ENCODE measurements around the gene TBPL2.

The TBPL2 gene

DNA sequence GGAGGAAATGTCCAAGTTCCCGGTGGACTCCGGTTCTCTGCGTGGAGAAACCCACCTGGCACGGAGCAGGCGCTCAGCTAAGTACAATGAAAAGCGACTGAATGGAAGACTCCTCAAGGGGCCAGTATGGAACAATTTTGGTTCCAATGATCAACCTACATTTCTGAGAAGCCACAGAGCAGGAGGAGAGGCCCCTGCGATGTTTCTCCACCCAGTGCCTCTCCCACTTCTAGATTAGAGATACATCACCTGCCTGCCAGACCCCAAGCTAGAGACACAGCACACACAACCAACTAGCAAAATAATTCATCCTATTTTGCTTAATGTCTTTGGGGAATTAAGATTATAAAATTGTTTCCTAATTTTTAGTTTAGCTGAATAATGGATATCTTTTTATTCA, 67.6 kb downstream of the TBPL2 start:
- no peak for ATAC-seq
- TF ChIP-seq ZFP30 (CRISPR knock-in tag; IDR thresholded peaks at IDR 0.05) (no peak), ZNF8 (CRISPR knock-in tag; IDR thresholded peaks at IDR 0.05) (no peak), CSDC2 (CRISPR knock-in tag; IDR thresholded peaks at IDR 0.05) (no peak), PPARA (CRISPR knock-in tag; IDR thresholded peaks at IDR 0.05; ENCODE audit: borderline replicate concordance) (no peak), CSRNP3 (CRISPR knock-in tag; IDR thresholded peaks at IDR 0.05) (no peak)
- TF ChIP-seq, protein P1, sequence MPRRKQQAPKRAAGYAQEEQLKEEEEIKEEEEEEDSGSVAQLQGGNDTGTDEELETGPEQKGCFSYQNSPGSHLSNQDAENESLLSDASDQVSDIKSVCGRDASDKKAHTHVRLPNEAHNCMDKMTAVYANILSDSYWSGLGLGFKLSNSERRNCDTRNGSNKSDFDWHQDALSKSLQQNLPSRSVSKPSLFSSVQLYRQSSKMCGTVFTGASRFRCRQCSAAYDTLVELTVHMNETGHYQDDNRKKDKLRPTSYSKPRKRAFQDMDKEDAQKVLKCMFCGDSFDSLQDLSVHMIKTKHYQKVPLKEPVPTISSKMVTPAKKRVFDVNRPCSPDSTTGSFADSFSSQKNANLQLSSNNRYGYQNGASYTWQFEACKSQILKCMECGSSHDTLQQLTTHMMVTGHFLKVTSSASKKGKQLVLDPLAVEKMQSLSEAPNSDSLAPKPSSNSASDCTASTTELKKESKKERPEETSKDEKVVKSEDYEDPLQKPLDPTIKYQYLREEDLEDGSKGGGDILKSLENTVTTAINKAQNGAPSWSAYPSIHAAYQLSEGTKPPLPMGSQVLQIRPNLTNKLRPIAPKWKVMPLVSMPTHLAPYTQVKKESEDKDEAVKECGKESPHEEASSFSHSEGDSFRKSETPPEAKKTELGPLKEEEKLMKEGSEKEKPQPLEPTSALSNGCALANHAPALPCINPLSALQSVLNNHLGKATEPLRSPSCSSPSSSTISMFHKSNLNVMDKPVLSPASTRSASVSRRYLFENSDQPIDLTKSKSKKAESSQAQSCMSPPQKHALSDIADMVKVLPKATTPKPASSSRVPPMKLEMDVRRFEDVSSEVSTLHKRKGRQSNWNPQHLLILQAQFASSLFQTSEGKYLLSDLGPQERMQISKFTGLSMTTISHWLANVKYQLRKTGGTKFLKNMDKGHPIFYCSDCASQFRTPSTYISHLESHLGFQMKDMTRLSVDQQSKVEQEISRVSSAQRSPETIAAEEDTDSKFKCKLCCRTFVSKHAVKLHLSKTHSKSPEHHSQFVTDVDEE (CRISPR knock-in tag; IDR thresholded peaks at IDR 0.05): no peak

DNA sequence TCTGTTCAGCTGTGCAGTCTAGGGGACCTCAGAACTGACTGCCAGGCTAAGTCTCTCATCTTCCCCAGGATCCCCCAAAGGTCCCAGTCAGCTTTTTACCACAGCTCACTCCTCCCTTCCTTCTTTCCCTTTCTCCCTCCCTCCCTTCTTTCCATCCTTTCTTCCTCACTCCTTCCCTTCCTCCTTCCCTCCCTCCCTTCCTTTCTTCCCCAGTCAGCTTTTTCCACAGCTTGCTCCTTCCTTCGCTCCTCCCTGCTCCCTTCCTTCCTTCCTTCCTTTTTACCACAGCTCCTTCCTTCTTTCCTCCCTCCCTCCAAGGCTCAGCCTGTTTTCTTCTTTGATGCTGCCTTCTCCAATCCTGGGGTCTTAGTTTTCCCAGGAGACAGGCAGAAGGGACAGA, 68.0 kb downstream of the TBPL2 start:
- TF ChIP-seq ZNF565 (CRISPR knock-in tag; conservative IDR thresholded peaks at IDR 0.05; ENCODE audit: low read depth): no peak
- ATAC-seq: no peak

GRCh38 chr14:55370883-55371455, 69.4 kb downstream of the TBPL2 start:
- no peak for ATAC-seq
- TF ChIP-seq TOX (CRISPR knock-in tag; IDR thresholded peaks at IDR 0.05; ENCODE audit: borderline replicate concordance): no peak
- no peak for TF ChIP-seq ZNF70 (CRISPR knock-in tag; IDR thresholded peaks at IDR 0.05)
- TF ChIP-seq ISL1 (CRISPR knock-in tag; IDR thresholded peaks at IDR 0.05): no peak
- TF ChIP-seq BACH2 (CRISPR knock-in tag; IDR thresholded peaks at IDR 0.05; ENCODE audit: borderline replicate concordance): no peak
- TF ChIP-seq ZFP3 (CRISPR knock-in tag; IDR thresholded peaks at IDR 0.05): no peak
- TF ChIP-seq ZNF565 (CRISPR knock-in tag; conservative IDR thresholded peaks at IDR 0.05; ENCODE audit: low read depth): no peak
- TF ChIP-seq, protein P1 (CRISPR knock-in tag; IDR thresholded peaks at IDR 0.05): no peak
- no peak for TF ChIP-seq ESRRG (CRISPR knock-in tag; IDR thresholded peaks at IDR 0.05)
- TF ChIP-seq, protein P2, sequence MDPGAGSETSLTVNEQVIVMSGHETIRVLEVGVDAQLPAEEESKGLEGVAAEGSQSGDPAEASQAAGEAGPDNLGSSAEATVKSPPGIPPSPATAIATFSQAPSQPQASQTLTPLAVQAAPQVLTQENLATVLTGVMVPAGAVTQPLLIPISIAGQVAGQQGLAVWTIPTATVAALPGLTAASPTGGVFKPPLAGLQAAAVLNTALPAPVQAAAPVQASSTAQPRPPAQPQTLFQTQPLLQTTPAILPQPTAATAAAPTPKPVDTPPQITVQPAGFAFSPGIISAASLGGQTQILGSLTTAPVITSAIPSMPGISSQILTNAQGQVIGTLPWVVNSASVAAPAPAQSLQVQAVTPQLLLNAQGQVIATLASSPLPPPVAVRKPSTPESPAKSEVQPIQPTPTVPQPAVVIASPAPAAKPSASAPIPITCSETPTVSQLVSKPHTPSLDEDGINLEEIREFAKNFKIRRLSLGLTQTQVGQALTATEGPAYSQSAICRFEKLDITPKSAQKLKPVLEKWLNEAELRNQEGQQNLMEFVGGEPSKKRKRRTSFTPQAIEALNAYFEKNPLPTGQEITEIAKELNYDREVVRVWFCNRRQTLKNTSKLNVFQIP (CRISPR knock-in tag; IDR thresholded peaks at IDR 0.05; ENCODE audit: borderline replicate concordance, low read depth): no peak
- no peak for TF ChIP-seq GLIS3 (CRISPR knock-in tag; IDR thresholded peaks at IDR 0.05)
- TF ChIP-seq, protein P3, sequence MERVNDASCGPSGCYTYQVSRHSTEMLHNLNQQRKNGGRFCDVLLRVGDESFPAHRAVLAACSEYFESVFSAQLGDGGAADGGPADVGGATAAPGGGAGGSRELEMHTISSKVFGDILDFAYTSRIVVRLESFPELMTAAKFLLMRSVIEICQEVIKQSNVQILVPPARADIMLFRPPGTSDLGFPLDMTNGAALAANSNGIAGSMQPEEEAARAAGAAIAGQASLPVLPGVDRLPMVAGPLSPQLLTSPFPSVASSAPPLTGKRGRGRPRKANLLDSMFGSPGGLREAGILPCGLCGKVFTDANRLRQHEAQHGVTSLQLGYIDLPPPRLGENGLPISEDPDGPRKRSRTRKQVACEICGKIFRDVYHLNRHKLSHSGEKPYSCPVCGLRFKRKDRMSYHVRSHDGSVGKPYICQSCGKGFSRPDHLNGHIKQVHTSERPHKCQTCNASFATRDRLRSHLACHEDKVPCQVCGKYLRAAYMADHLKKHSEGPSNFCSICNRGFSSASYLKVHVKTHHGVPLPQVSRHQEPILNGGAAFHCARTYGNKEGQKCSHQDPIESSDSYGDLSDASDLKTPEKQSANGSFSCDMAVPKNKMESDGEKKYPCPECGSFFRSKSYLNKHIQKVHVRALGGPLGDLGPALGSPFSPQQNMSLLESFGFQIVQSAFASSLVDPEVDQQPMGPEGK (CRISPR knock-in tag; IDR thresholded peaks at IDR 0.05; ENCODE audit: borderline replicate concordance): no peak

DNA sequence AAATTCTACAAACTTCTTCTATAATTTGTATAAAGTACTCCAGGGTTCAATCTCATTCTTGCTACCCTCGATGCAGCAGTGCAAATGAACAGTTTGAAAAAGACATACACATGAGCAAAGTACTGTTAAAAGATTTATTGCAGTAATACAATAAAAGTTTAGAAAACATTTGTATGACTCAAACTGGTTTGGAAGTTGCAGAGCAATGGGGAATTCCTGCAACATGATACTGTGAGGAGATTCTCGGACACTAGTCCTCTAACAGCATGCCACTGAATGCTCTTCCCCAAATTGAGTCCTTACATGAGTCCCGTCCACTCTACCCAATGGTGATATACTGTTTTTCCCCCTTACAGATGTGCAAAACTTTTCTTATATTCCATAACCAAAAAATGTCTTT, 74.1 kb downstream of the TBPL2 start:
- peak; percentile 87 for ATAC-seq
- TF ChIP-seq BACH2 (CRISPR knock-in tag; IDR thresholded peaks at IDR 0.05; ENCODE audit: borderline replicate concordance) (no peak), SNAI2 (CRISPR knock-in tag; IDR thresholded peaks at IDR 0.05) (no peak), TOX (CRISPR knock-in tag; IDR thresholded peaks at IDR 0.05; ENCODE audit: borderline replicate concordance) (no peak), PPARA (CRISPR knock-in tag; IDR thresholded peaks at IDR 0.05; ENCODE audit: borderline replicate concordance) (no peak), ZFP30 (CRISPR knock-in tag; IDR thresholded peaks at IDR 0.05) (no peak), ZNF565 (CRISPR knock-in tag; conservative IDR thresholded peaks at IDR 0.05; ENCODE audit: low read depth) (no peak), ZNF70 (CRISPR knock-in tag; IDR thresholded peaks at IDR 0.05) (no peak), ARNTL (CRISPR knock-in tag; IDR thresholded peaks at IDR 0.05; ENCODE audit: borderline replicate concordance, low read depth) (no peak), ZNF8 (CRISPR knock-in tag; IDR thresholded peaks at IDR 0.05) (no peak)
- TF ChIP-seq, protein P4, sequence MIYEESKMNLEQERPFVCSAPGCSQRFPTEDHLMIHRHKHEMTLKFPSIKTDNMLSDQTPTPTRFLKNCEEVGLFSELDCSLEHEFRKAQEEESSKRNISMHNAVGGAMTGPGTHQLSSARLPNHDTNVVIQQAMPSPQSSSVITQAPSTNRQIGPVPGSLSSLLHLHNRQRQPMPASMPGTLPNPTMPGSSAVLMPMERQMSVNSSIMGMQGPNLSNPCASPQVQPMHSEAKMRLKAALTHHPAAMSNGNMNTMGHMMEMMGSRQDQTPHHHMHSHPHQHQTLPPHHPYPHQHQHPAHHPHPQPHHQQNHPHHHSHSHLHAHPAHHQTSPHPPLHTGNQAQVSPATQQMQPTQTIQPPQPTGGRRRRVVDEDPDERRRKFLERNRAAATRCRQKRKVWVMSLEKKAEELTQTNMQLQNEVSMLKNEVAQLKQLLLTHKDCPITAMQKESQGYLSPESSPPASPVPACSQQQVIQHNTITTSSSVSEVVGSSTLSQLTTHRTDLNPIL (CRISPR knock-in tag; IDR thresholded peaks at IDR 0.05; ENCODE audit: low read depth): no peak
- TF ChIP-seq, protein P3 (CRISPR knock-in tag; IDR thresholded peaks at IDR 0.05; ENCODE audit: borderline replicate concordance): no peak

All from SK-N-SH treated with all-trans-retinoic acid at 6 μM for 48 hours (cell line).